H9 (cell line): ENCODE results near the gene NEK6. TPM values are rescaled to one million over a fixed set of nuclear protein-coding genes. Genes with fewer than 3 reads are reported as not detected.
A peak's percentile ranks its signal among the peaks of the same experiment; 100 is the strongest.

Experiments used
- DNase-seq: peaks from one replicate; pipeline ENCODE4 v3.0.0-alpha.2; 2017
- H2AFZ ChIP-seq: one replicate; pipeline ENCODE4 v1.6.1; 2013; ENCODE audit warnings: mild to moderate bottlenecking, low read length, control low read depth, moderate library complexity
- H2AK5ac ChIP-seq: 2 replicates; pipeline ENCODE4 v1.6.1; 2013; ENCODE audit warnings: low read length, control low read depth, mixed read lengths; ENCODE audit not compliant: insufficient read length
- H2BK120ac ChIP-seq: one replicate; pipeline ENCODE4 v1.6.1; 2013; ENCODE audit warnings: low read depth, mild to moderate bottlenecking, low read length, control low read depth, inconsistent platforms; ENCODE audit not compliant: poor library complexity, severe bottlenecking
- H2BK12ac ChIP-seq: 2 replicates; pipeline ENCODE4 v1.6.1; 2013; ENCODE audit warnings: low read length, control low read depth, mixed read lengths, low read depth; ENCODE audit not compliant: insufficient read length
- H2BK15ac ChIP-seq: 2 replicates; pipeline ENCODE4 v1.6.1; 2013; ENCODE audit warnings: low read depth, low read length, control low read depth
- H2BK20ac ChIP-seq: one replicate; pipeline ENCODE4 v1.6.1; 2013; ENCODE audit warnings: low read depth, mild to moderate bottlenecking, low read length, control low read depth, inconsistent platforms; ENCODE audit not compliant: poor library complexity, severe bottlenecking
- H2BK5ac ChIP-seq: 2 replicates; pipeline ENCODE4 v1.6.1; 2013; ENCODE audit warnings: low read length, control low read depth, mixed read lengths; ENCODE audit not compliant: insufficient read length
- H3K14ac ChIP-seq: 2 replicates; pipeline ENCODE4 v1.6.1; 2013; ENCODE audit warnings: low read length, control low read depth; ENCODE audit not compliant: insufficient read depth
- H3K18ac ChIP-seq: 2 replicates; pipeline ENCODE4 v1.6.1; 2013; ENCODE audit warnings: low read depth, mild to moderate bottlenecking, mixed read lengths, low read length, control low read depth; ENCODE audit not compliant: insufficient read length
- H3K23ac ChIP-seq: 2 replicates; pipeline ENCODE4 v1.6.1; 2013; ENCODE audit warnings: low read length, control low read depth, mixed read lengths, low read depth; ENCODE audit not compliant: insufficient read length
- H3K23me2 ChIP-seq: 2 replicates; pipeline ENCODE4 v1.6.1; 2013; ENCODE audit warnings: low read depth, mild to moderate bottlenecking, mixed read lengths, low read length, control low read depth; ENCODE audit not compliant: insufficient read length, poor library complexity, severe bottlenecking
- H3K27ac ChIP-seq: 2 replicates; pipeline ENCODE4 v1.5.1; 2013; ENCODE audit warnings: low read length, control low read depth, mixed read lengths, low read depth; ENCODE audit not compliant: insufficient read length
- H3K27me3 ChIP-seq: 2 replicates; pipeline ENCODE4 v1.6.1; 2013; ENCODE audit warnings: low read length, control low read depth, inconsistent platforms; ENCODE audit not compliant: insufficient read depth
- H3K4ac ChIP-seq: 2 replicates; pipeline ENCODE4 v1.6.1; 2013; ENCODE audit warnings: low read depth, mild to moderate bottlenecking, control low read depth, inconsistent platforms, low read length, moderate library complexity
- H3K4me1 ChIP-seq: 2 replicates; pipeline ENCODE4 v1.6.1; 2013; ENCODE audit warnings: low read length, control low read depth, inconsistent platforms; ENCODE audit not compliant: insufficient read depth
- H3K4me2 ChIP-seq: 2 replicates; pipeline ENCODE4 v1.6.1; 2013; ENCODE audit warnings: low read length, control low read depth, mixed read lengths; ENCODE audit not compliant: insufficient read length, insufficient read depth
- H3K56ac ChIP-seq: 2 replicates; pipeline ENCODE4 v1.6.1; 2013; ENCODE audit warnings: low read depth, mild to moderate bottlenecking, mixed read lengths, low read length, control low read depth; ENCODE audit not compliant: insufficient read length
- H3K79me1 ChIP-seq: 2 replicates; pipeline ENCODE4 v1.6.1; 2013; ENCODE audit warnings: low read depth, mild to moderate bottlenecking, moderate library complexity, low read length, control low read depth, inconsistent platforms; ENCODE audit not compliant: insufficient read depth, poor library complexity, severe bottlenecking
- H3K79me2 ChIP-seq: 2 replicates; pipeline ENCODE4 v1.6.1; 2013; ENCODE audit warnings: low read length, control low read depth, inconsistent platforms; ENCODE audit not compliant: insufficient read depth
- H3K9ac ChIP-seq: 2 replicates; pipeline ENCODE4 v1.6.1; 2013; ENCODE audit warnings: low read length, control low read depth, mixed read lengths; ENCODE audit not compliant: insufficient read length; ENCODE audit errors: extremely low read depth
- H3K9me3 ChIP-seq: one replicate; pipeline ENCODE4 v1.6.1; 2013; ENCODE audit warnings: low read depth, low read length, inconsistent platforms; ENCODE audit not compliant: control insufficient read depth
- H3T11ph ChIP-seq: one replicate; pipeline ENCODE4 v1.6.1; 2013; ENCODE audit warnings: mild to moderate bottlenecking, low read length, control low read depth, inconsistent platforms
- H4K20me1 ChIP-seq: one replicate; pipeline ENCODE4 v1.6.1; 2013; ENCODE audit not compliant: control insufficient read depth, insufficient read length, insufficient read depth
- H4K5ac ChIP-seq: 2 replicates; pipeline ENCODE4 v1.6.1; 2013; ENCODE audit warnings: low read depth, mild to moderate bottlenecking, mixed read lengths, low read length, control low read depth; ENCODE audit not compliant: insufficient read length
- H4K8ac ChIP-seq: replicated peaks from 2 replicates; pipeline ENCODE4 v1.6.1; 2013; ENCODE audit warnings: low read length, control low read depth, mixed read lengths, low read depth; ENCODE audit not compliant: insufficient read length
- H4K91ac ChIP-seq: 2 replicates; pipeline ENCODE4 v1.6.1; 2013; ENCODE audit warnings: low read depth, mild to moderate bottlenecking, moderate library complexity, mixed read lengths, low read length, control low read depth; ENCODE audit not compliant: insufficient read length
- H3K27ac Mint-ChIP-seq, 3 experiments: 2 replicates in 2 of 3; 3 replicates in 1 of 3; pipeline ENCODE4 v1.8.0; 2020 to 2021; ENCODE audit warnings: mixed read lengths in 3 of 3, mild to moderate bottlenecking in 1 of 3, moderate library complexity in 1 of 3
- H3K27me3 Mint-ChIP-seq: 2 replicates; pipeline ENCODE4 v1.8.0; 2021; ENCODE audit warnings: low read depth, mild to moderate bottlenecking, moderate library complexity, mixed read lengths
- H3K36me3 Mint-ChIP-seq, 3 experiments: 2 replicates in 2 of 3; 3 replicates in 1 of 3; pipeline ENCODE4 v1.8.0; 2020 to 2021; ENCODE audit warnings: low read depth in 3 of 3, mixed read lengths in 3 of 3; ENCODE audit not compliant: insufficient read depth in 1 of 3
- H3K4me1 Mint-ChIP-seq, 2 experiments: 2 replicates each; pipeline ENCODE4 v1.8.0; 2020; ENCODE audit warnings: mixed read lengths in 2 of 2
- H3K4me3 Mint-ChIP-seq, 2 experiments: 2 replicates in 1 of 2; 3 replicates in 1 of 2; pipeline ENCODE4 v1.8.0; 2020 to 2021; ENCODE audit warnings: mild to moderate bottlenecking in 2 of 2, mixed read lengths in 2 of 2, moderate library complexity in 1 of 2
- H3K9me3 Mint-ChIP-seq, 2 experiments: 2 replicates in 1 of 2; 3 replicates in 1 of 2; pipeline ENCODE4 v1.8.0; 2020; ENCODE audit warnings: mild to moderate bottlenecking in 2 of 2, mixed read lengths in 2 of 2, moderate library complexity in 1 of 2
- CTCF ChIP-seq: fragments of 200-600 bp; sonication (generic); conservative IDR thresholded peaks from 3 replicates; pipeline ENCODE4 v1.8.0; 2021; ENCODE audit warnings: antibody characterized with exemption, mild to moderate bottlenecking
- WGBS: extraction: QIAGEN DNeasy Blood & Tissue Kit; methylation state at CpG from one replicate; pipeline ENCODE4 v1.1.7; 2013; ENCODE audit warnings: missing lambda C conversion rate, low lambda C conversion rate, mixed read lengths; ENCODE audit not compliant: insufficient read length; ENCODE audit errors: extremely low coverage; 5-methylcytosine and 5-hydroxymethylcytosine counted together
- total RNA-seq: library from RNA; stranded (reverse); gene quantifications from 2 replicates; pipeline ENCODE4 v1.2.1, GENCODE V29; 2021

NEK6 gene
- total RNA-seq, 1 experiment from 2014 or later = 14.3 TPM

- no peak for TF ChIP-seq CTCF
- H2BK12ac ChIP-seq = no peak overlapping the region
- DNase-seq = peak; percentile 71
- H4K91ac ChIP-seq = no peak overlapping the region
- H3K4ac ChIP-seq = no peak overlapping the region
- no peak overlapping the region for H2AK5ac ChIP-seq
- no peak overlapping the region for H2BK15ac ChIP-seq
- Mint-ChIP-seq H3K9me3 (no peaks in the 10 kb centered on the region), H3K4me1 (peaks cover 0 to 4% of the 10 kb centered on the region in 2 experiments; a peak in 1 of 4 replicates), H3K36me3 (no peaks in the 10 kb centered on the region), H3K27me3 (no peaks in the 10 kb centered on the region), H3K27ac (peak overlapping the region; percentile 81 to 94 (median 82); a peak in 6 of 7 replicates), H3K4me3 (no peak overlapping the region)
- H4K5ac ChIP-seq = no peak overlapping the region
- H4K8ac ChIP-seq = no peak overlapping the region
- no peak overlapping the region for H2BK5ac ChIP-seq
- no peaks in the 10 kb centered on the region for H3K79me2 ChIP-seq
- no CpG with 5 or more reads among the region's 15 CpGs for WGBS
- no peaks in the 10 kb centered on the region for H3K23me2 ChIP-seq
- H3K4me1 ChIP-seq = no peaks in the 10 kb centered on the region
- H3K27me3 ChIP-seq = no peaks in the 10 kb centered on the region
- H3K27ac ChIP-seq = no peak overlapping the region
- H3K9ac ChIP-seq = no peak overlapping the region
- no peak overlapping the region for H2BK120ac ChIP-seq
- H2BK20ac ChIP-seq = no peak overlapping the region
- no peak overlapping the region for H3K18ac ChIP-seq
- H2AFZ ChIP-seq = no peak overlapping the region
- no peaks in the 10 kb centered on the region for H3K79me1 ChIP-seq
- H3K4me2 ChIP-seq = no peak overlapping the region
- H4K20me1 ChIP-seq = no peaks in the 10 kb centered on the region
- H3K9me3 ChIP-seq = no peaks in the 10 kb centered on the region
- no peak overlapping the region for H3T11ph ChIP-seq
- H3K56ac ChIP-seq = no peak overlapping the region
- H3K23ac ChIP-seq = no peak overlapping the region
- no peak overlapping the region for H3K14ac ChIP-seq
These were observed 51.9 kb downstream of the NEK6 start for GRCh38 chr9:124309667-124310084.
